Fibroblast of peridontal ligament (primary cell): ENCODE data around the gene CACNA2D4.

Experiments
- DNase-seq: peaks from one replicate; pipeline ENCODE4 v3.0.0-alpha.2; 2010; ENCODE audit errors: extremely low read depth

The CACNA2D4 gene

GRCh38 chr12:1844661-1845409 is 73.6 kb downstream of the CACNA2D4 start:
- DNase-seq = no peak

DNA sequence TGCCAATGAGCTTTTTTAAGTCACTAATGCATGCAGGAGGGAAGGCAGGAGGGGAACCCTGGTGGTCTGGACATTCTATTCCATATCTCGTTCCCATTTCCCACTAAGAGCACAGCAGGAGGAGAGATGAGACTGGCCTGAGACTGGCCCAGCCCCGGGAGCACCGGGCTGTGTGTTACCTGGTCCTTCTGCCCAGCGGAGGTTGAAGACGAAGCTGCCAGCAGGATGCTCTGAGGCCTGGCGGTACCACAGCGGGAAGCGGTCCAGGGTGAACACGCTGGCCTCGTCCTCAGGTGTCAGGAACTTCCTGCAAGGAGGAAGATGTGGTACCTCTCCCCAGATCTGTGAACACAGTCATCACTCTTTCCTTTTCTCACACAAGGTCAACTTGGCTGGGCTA is 74.2 kb downstream of the CACNA2D4 start:
- no peak for DNase-seq

DNA sequence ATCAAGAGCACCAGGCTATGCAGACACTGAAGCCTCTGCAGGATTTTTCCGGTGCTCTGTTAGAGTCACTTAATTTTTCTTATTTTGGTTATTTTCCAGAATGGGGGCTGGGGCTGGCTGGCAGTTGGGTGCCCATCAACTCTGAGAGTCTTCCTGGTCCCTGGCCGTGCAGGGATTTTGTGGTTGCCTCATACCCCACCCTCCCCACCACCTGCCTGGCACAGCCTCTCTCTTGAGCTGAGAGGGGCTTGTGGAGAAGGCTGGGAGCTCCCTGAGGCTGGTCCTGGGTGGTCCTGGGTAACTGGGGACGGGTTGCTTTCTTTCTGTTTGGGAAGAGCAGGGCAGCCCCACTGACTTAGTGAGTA is 74.8 kb downstream of the CACNA2D4 start:
- no peak for DNase-seq

DNA sequence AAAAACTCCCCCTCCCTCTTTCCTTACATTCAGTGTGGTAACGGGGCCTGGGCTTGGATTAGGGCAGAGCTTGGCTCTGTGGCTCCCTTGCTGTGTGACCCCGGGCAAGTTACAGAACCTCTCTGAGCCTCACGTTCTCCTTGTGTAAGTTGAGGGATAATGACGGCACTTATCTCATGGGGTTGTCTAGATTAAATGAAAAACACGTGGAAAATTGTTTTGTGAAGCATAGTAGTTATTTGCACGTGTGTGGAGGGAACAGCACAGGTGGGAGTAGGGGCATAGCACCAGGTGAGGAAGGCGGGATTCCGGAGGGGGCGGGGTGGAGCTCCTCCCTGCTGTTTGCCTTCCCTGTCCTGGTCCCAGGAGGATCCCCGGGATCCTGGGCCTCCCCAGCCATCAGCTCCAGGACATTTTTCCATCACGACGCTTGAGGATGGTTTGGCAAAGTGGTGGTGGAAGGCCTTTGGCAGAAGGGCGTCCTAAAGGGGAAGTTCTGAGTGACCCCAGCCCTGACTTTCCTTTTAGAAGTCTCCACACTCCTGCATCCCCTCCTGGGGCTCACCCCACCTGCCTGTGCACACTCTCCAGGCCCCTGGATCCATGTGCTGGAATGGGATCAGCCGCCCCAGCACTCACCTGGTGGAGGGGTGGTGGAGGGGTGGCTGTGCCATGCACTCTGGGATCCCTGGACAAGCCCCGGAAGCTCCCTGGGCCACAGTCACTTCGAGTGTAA is 75.4 kb downstream of the CACNA2D4 start:
- DNase-seq = no peak

DNA sequence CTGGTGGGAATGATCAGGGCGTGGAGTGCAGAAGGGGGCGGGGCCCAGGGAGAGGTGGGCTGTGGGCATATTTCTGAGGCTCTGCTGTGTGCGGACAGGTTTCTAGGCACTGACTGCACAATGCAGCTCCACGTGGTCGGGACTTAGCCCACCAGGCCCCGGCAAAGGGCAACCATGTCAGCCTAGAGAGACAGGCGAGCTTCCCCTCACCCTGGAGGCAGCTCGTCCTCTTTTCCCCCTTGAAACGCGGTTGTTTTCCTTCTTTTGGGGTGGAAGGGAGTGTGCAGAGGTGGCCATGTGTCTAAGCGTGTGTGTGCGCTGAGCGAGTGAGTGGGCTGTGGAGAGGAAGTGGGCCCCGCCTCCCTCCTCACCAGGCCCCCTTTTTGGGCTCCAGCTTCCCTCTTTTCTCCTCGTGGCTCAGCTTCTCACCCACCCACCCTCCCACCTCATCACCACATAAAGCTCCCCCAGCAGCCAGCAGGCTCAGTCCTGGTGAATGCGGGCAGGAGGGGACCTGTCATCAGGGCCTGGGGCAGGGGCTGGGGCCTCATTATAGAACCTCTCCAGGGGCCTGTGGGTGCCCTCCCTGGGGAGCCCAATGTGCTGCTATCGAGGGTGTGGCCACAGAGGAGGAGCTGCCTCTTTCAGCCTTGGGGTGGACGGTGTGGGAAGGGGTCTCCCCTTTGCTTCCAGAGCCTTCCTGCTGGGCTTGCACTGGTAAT is 76.1 kb downstream of the CACNA2D4 start:
- no peak for DNase-seq

DNA sequence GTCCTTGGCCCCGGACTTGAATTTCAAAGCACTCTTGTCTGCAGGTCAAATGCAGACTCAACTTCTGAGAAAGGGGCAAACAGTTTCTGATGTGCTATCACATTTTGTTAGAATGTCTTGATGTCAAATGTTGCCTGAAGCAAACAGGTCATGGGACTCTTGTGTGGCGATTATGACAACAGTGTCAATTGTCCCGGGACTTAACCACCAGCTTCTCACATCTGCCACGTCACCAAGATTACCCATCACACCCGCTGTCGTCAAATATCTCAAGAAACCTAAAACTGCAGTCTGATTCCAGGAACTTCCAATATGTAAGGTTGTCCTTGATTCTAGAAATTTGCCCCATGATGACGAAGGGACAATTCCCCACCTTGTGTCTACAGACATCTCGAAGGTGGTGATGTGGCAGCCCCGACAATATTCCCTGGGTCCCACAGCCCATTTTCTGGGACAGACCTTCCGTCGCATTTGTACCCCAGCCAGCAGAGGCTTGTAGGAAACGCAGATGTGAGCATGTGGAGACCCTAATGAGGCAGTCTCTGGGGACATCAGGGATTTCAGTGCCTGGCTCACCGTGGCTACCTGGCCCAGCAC is 76.8 kb downstream of the CACNA2D4 start:
- DNase-seq = no peak

DNA sequence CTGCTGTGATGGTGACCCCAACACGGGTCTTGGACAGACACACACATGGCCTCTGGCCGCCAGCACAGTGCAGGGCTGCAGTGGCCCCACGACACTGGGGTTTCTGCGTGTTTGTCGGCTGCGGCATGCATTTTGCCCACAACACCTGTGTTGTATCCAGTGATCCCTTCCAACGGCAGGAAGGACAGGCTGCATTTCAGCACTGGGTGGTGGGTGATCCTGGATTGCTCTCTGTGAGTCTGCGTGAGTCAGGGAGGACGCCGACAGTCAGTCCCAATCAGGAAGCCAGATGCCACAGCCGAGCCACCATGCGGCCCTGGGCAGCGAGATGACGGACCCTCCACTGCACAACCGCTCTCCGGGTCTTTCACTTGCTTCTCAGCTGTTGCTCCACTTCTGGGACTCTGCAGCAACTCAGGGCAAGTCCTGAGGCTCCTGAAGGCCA is 77.4 kb downstream of the CACNA2D4 start:
- DNase-seq = no peak

- DNase-seq = no peak
Observed at GRCh38 chr12:1839956-1840951, 78.2 kb downstream of the CACNA2D4 start.

- DNase-seq = no peak
Observed at GRCh38 chr12:1839464-1839863, 79.0 kb downstream of the CACNA2D4 start.

GRCh38 chr12:1838994-1839365 is 79.5 kb downstream of the CACNA2D4 start:
- no peak for DNase-seq

GRCh38 chr12:1838205-1838993 is 80.1 kb downstream of the CACNA2D4 start:
- DNase-seq = no peak

DNA sequence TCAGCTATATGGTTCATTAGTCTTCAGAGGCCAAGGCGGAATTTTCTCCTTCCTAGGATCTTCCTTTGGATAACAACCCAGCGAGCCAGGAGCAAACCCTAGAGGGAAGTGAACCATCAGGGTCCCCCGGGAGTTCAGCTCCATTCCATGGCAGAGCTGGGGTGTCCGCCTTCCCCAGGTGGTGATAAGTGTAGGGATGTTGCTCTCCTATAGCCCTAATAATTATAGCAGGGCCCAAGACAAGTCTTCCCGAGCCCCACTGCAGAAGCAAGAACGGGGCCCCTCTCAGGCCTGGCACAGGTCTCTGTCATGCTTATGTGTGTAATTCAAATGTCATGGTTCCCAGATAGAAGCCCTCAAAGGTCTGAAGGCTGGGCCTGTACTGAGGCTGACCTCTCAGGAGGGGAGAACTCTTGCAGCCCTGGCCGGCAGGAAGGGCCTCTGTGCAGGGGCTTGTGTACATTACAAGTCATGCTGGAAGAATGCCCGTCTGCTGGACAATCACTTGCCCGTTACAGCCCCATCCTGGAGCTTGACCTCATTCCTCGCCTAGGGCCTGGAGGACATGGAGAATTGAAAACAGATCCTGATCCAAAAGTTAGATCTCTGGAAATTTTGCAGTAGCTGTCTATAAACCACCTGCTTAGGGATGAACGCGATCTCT is 80.8 kb downstream of the CACNA2D4 start:
- DNase-seq = no peak

- no peak for DNase-seq
Observed at GRCh38 chr12:1836854-1837421, 81.5 kb downstream of the CACNA2D4 start.

- no peak for DNase-seq
Observed at GRCh38 chr12:1836241-1836803, 82.1 kb downstream of the CACNA2D4 start.

DNA sequence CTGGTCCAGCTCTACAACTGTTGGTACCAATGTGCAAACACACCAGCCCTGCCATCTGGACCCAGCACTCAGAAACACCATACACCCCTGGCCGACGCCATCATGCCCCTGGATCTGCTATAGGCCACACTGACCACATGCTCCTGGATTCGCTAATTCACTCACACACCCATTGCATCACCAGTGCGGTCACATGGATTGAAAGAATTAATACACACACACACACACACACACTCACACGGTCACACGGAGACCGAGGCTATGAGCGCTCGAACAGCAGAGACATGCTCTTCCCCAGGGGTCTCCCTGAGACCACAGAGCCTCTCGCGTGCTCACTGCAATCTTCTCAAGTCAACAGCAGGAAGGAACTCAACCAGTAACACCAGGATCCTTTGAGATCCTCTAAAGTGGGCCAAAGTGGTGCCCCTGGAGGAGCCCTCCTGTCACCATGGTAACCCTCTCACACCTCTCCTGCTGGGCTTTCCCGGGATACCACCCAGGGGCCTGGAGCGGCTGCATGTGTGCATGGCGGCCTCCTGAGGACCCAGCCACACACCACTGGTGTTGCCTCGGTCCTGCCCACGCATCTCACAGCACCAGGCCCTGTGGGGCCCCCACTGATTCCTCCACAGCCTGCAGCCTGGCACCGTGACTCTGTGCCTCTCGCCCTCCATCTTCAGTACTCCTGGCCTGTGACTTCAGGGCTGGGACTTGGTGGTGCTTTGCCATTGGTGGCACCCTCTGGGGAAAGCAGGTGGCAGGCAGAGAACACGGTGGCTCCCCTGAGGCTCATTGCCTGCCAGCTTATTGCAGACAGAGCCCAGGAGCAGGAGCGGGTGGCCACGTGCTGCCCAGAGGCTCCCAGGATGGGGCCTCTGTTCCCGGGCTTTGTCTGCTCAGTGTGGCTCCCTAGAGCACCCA is 83.0 kb downstream of the CACNA2D4 start:
- no peak for DNase-seq

- no peak for DNase-seq
Observed at GRCh38 chr12:1834186-1834925, 84.1 kb downstream of the CACNA2D4 start.

DNA sequence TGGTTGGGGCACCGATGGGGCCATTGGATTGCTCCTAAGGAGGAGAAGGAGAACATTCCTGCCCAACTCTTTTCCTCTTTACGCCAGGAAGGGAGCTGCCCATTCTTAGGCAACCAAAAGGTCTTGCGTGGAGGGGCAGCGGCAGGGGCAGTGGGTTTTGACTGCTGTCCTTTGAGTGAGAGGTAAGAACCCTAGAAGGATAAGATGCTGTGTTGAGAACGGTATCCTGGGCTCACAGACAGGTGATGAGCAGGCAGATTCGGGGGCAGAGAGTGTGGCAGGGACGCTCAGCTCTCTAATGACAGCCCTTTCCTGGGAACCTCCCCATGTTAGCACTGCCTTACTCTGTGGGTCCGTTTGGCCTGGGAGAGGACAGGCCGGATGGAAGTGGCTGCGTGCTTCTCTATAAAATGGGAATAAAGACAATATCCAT is 84.8 kb downstream of the CACNA2D4 start:
- DNase-seq = no peak
